ENCODE data around the gene KRT76.

The KRT76 gene

GRCh38 chr12:52769354-52769753 lies 7.8 kb downstream of the KRT76 start:
- Histone ChIP-seq H3K27me3 (ENCODE audit: low read depth, low read length) (peaks cover 44% of the 10 kb centered on the region), H3K9ac (ENCODE audit: low read length) (no peak overlapping the region), H3K4me1 (ENCODE audit: low read length) (no peaks in the 10 kb centered on the region), H4K20me1 (ENCODE audit: insufficient read depth, low read length) (no peaks in the 10 kb centered on the region), H3K4me3 (ENCODE audit: low read length) (no peak overlapping the region), H3K9me3 (ENCODE audit: insufficient read depth, low read length) (no peaks in the 10 kb centered on the region), H2AFZ (ENCODE audit: low read depth, low read length) (no peak overlapping the region), H3K36me3 (replicated peaks; ENCODE audit: low read depth, low read length) (no peaks in the 10 kb centered on the region), H3K4me2 (ENCODE audit: low read length) (no peak overlapping the region), H3K79me2 (ENCODE audit: low read length) (no peaks in the 10 kb centered on the region), H3K27ac (ENCODE audit: low read length) (no peak overlapping the region)
- no peak for TF ChIP-seq CTCF (IDR thresholded peaks at IDR 0.05; ENCODE audit: low read depth, low read length)

GRCh38 chr12:52768479-52769200 lies 8.5 kb downstream of the KRT76 start:
- H3K4me2 ChIP-seq (ENCODE audit: low read length) = no peak overlapping the region
- no peaks in the 10 kb centered on the region for H4K20me1 ChIP-seq (ENCODE audit: insufficient read depth, low read length)
- H3K9ac ChIP-seq (ENCODE audit: low read length) = no peak overlapping the region
- no peak overlapping the region for H2AFZ ChIP-seq (ENCODE audit: low read depth, low read length)
- H3K4me3 ChIP-seq (ENCODE audit: low read length) = no peak overlapping the region
- no peaks in the 10 kb centered on the region for H3K79me2 ChIP-seq (ENCODE audit: low read length)
- H3K4me1 ChIP-seq (ENCODE audit: low read length) = no peaks in the 10 kb centered on the region
- H3K27me3 ChIP-seq (ENCODE audit: low read depth, low read length) = peaks cover 49% of the 10 kb centered on the region
- no peak overlapping the region for H3K27ac ChIP-seq (ENCODE audit: low read length)
- no peaks in the 10 kb centered on the region for H3K9me3 ChIP-seq (ENCODE audit: insufficient read depth, low read length)
- TF ChIP-seq EZH2phosphoT487 (IDR thresholded peaks at IDR 0.05; ENCODE audit: low read depth) = no peak
- no peak for TF ChIP-seq CTCF (IDR thresholded peaks at IDR 0.05; ENCODE audit: low read depth, low read length)
- H3K36me3 ChIP-seq (replicated peaks; ENCODE audit: low read depth, low read length) = no peaks in the 10 kb centered on the region

- Histone ChIP-seq H2AFZ (ENCODE audit: low read depth, low read length) (no peak overlapping the region), H4K20me1 (ENCODE audit: insufficient read depth, low read length) (no peaks in the 10 kb centered on the region), H3K27ac (ENCODE audit: low read length) (no peak overlapping the region), H3K9me3 (ENCODE audit: insufficient read depth, low read length) (no peaks in the 10 kb centered on the region), H3K27me3 (ENCODE audit: low read depth, low read length) (peaks cover 44% of the 10 kb centered on the region), H3K79me2 (ENCODE audit: low read length) (no peaks in the 10 kb centered on the region), H3K36me3 (replicated peaks; ENCODE audit: low read depth, low read length) (no peaks in the 10 kb centered on the region), H3K4me2 (ENCODE audit: low read length) (no peak overlapping the region), H3K9ac (ENCODE audit: low read length) (no peak overlapping the region), H3K4me1 (ENCODE audit: low read length) (no peaks in the 10 kb centered on the region), H3K4me3 (ENCODE audit: low read length) (no peak overlapping the region)
- TF ChIP-seq CTCF (IDR thresholded peaks at IDR 0.05; ENCODE audit: low read depth, low read length) = no peak
- TF ChIP-seq EZH2phosphoT487 (IDR thresholded peaks at IDR 0.05; ENCODE audit: low read depth) = no peak
Observed at GRCh38 chr12:52767427-52767826, 9.7 kb downstream of the KRT76 start.

GRCh38 chr12:52767020-52767379 lies 10.1 kb downstream of the KRT76 start:
- Histone ChIP-seq H3K4me3 (ENCODE audit: low read length) (no peak overlapping the region), H3K9ac (ENCODE audit: low read length) (no peak overlapping the region), H3K9me3 (ENCODE audit: insufficient read depth, low read length) (no peaks in the 10 kb centered on the region), H3K36me3 (replicated peaks; ENCODE audit: low read depth, low read length) (no peaks in the 10 kb centered on the region), H3K79me2 (ENCODE audit: low read length) (no peaks in the 10 kb centered on the region), H4K20me1 (ENCODE audit: insufficient read depth, low read length) (no peaks in the 10 kb centered on the region), H3K27ac (ENCODE audit: low read length) (no peak overlapping the region), H3K4me1 (ENCODE audit: low read length) (no peaks in the 10 kb centered on the region), H3K4me2 (ENCODE audit: low read length) (no peak overlapping the region), H2AFZ (ENCODE audit: low read depth, low read length) (no peak overlapping the region), H3K27me3 (ENCODE audit: low read depth, low read length) (peaks cover 43% of the 10 kb centered on the region)
- TF ChIP-seq EZH2phosphoT487 (IDR thresholded peaks at IDR 0.05; ENCODE audit: low read depth) = no peak
